SU-DHL-6 (cell line): ENCODE measurements around the gene RNF31.

ENCODE experiments used
- H2AFZ ChIP-seq: fragments of 200-600 bp; sonication (generic); 2 replicates; pipeline ENCODE4 v1.6.1; 2014; ENCODE audit warnings: low read depth, mild to moderate bottlenecking, moderate library complexity, mixed read lengths, antibody characterized with exemption, low read length; ENCODE audit not compliant: severe bottlenecking
- H3F3A ChIP-seq: fragments of 200-600 bp; shearing (Covaris generic); 2 replicates; pipeline ENCODE4 v1.6.0; 2016; ENCODE audit warnings: antibody characterized with exemption, mild to moderate bottlenecking; ENCODE audit not compliant: insufficient read depth
- H3K27ac ChIP-seq: fragments of 200-600 bp; sonication (generic); 2 replicates; pipeline ENCODE4 v1.5.1; 2016; ENCODE audit warnings: low read depth, mild to moderate bottlenecking, low read length, moderate library complexity, mixed read lengths
- H3K27me3 ChIP-seq: fragments of 200-600 bp; sonication (generic), shearing (Covaris generic); 2 replicates; pipeline ENCODE4 v1.6.0; 2014; ENCODE audit warnings: mild to moderate bottlenecking, low read length
- H3K36me3 ChIP-seq: fragments of 200-600 bp; sonication (generic); 2 replicates; pipeline ENCODE4 v1.6.1; 2014; ENCODE audit warnings: mild to moderate bottlenecking, low read length, mixed read lengths
- H3K4me2 ChIP-seq: fragments of 300-600, 200-600 bp; shearing (Covaris generic), sonication (generic); 2 replicates; pipeline ENCODE4 v1.6.0; 2014; ENCODE audit warnings: low read length, low read depth, mild to moderate bottlenecking; ENCODE audit not compliant: poor library complexity, severe bottlenecking
- H3K4me3 ChIP-seq: fragments of 200-600 bp; sonication (generic); 2 replicates; pipeline ENCODE4 v1.5.1; 2014; ENCODE audit warnings: antibody characterized with exemption, low read length, mild to moderate bottlenecking, mixed read lengths; ENCODE audit not compliant: insufficient read depth, poor library complexity, severe bottlenecking
- H3K79me2 ChIP-seq: fragments of 200-600 bp; sonication (generic); 2 replicates; pipeline ENCODE4 v1.6.1; 2014; ENCODE audit warnings: mild to moderate bottlenecking, low read length, moderate library complexity; ENCODE audit not compliant: insufficient read depth
- H3K9ac ChIP-seq: fragments of 200-600 bp; sonication (generic); 2 replicates; pipeline ENCODE4 v1.7.0; 2014; ENCODE audit warnings: mild to moderate bottlenecking, low read length
- H3K9me2 ChIP-seq: fragments of 200-600 bp; sonication (generic); replicated peaks from 2 replicates; pipeline ENCODE4 v1.6.1; 2014; ENCODE audit warnings: low read length; ENCODE audit not compliant: insufficient read depth
- H3K9me3 ChIP-seq: fragments of 200-600 bp; sonication (generic); 2 replicates; pipeline ENCODE4 v1.6.1; 2014; ENCODE audit warnings: low read length, mixed read lengths; ENCODE audit not compliant: insufficient read depth
- H4K20me1 ChIP-seq: fragments of 200-600 bp; sonication (generic); 2 replicates; pipeline ENCODE4 v1.6.1; 2014; ENCODE audit warnings: low read depth, mild to moderate bottlenecking, antibody characterized with exemption, low read length, moderate library complexity, mixed read lengths
- EZH2phosphoT487 ChIP-seq: fragments of 200-600 bp; sonication (generic), shearing (Covaris generic); conservative IDR thresholded peaks from 2 replicates; pipeline ENCODE4 v1.6.1; 2018; ENCODE audit warnings: mild to moderate bottlenecking, antibody characterized with exemption, low read length, moderate library complexity, mixed read lengths
- TF ChIP-seq, protein P1 (sequence below): fragments of 200-600 bp; sonication (generic); IDR thresholded peaks from one replicate; pipeline ENCODE4 v1.5.1; 2017; ENCODE audit warnings: antibody characterized with exemption, mild to moderate bottlenecking, low read length, moderate library complexity; ENCODE audit not compliant: insufficient read depth, poor library complexity, severe bottlenecking

The RNF31 gene

DNA sequence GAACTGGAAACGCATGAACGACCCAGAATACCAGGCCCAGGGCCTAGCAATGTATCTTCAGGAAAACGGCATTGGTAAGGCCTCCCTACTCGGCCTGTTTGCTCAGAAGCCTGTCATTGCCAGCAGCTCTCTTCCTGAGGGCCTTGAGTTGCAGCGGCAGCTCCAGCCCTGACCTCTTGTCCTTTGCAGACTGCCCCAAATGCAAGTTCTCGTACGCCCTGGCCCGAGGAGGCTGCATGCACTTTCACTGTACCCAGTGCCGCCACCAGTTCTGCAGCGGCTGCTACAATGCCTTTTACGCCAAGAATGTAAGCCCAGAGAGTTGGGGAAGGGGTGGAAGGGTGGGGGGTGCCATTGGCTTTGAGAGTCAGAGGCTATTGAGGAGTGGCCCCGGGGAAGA, 10.0 kb downstream of the RNF31 start:
- H3K9me2 ChIP-seq: no peaks in the 10 kb centered on the region
- TF ChIP-seq EZH2phosphoT487: no peak
- TF ChIP-seq, protein P1, sequence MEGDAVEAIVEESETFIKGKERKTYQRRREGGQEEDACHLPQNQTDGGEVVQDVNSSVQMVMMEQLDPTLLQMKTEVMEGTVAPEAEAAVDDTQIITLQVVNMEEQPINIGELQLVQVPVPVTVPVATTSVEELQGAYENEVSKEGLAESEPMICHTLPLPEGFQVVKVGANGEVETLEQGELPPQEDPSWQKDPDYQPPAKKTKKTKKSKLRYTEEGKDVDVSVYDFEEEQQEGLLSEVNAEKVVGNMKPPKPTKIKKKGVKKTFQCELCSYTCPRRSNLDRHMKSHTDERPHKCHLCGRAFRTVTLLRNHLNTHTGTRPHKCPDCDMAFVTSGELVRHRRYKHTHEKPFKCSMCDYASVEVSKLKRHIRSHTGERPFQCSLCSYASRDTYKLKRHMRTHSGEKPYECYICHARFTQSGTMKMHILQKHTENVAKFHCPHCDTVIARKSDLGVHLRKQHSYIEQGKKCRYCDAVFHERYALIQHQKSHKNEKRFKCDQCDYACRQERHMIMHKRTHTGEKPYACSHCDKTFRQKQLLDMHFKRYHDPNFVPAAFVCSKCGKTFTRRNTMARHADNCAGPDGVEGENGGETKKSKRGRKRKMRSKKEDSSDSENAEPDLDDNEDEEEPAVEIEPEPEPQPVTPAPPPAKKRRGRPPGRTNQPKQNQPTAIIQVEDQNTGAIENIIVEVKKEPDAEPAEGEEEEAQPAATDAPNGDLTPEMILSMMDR: no peak
- 0 out of 2 replicates have a peak, but pooled peaks cover 3% of the 10 kb centered on the region for H3F3A ChIP-seq
- H3K27ac ChIP-seq: no peak overlapping the region
- no peaks in the 10 kb centered on the region for H3K27me3 ChIP-seq
- no peak overlapping the region for H3K4me3 ChIP-seq
- no peak overlapping the region for H3K9ac ChIP-seq
- H3K79me2 ChIP-seq: peaks cover 10% of the 10 kb centered on the region; the same call in 1 of the 2 replicates
- H2AFZ ChIP-seq: no peak overlapping the region
- H3K36me3 ChIP-seq: no peaks in the 10 kb centered on the region
- H3K9me3 ChIP-seq: no peaks in the 10 kb centered on the region
- H3K4me2 ChIP-seq: no peak overlapping the region
- no peaks in the 10 kb centered on the region for H4K20me1 ChIP-seq

DNA sequence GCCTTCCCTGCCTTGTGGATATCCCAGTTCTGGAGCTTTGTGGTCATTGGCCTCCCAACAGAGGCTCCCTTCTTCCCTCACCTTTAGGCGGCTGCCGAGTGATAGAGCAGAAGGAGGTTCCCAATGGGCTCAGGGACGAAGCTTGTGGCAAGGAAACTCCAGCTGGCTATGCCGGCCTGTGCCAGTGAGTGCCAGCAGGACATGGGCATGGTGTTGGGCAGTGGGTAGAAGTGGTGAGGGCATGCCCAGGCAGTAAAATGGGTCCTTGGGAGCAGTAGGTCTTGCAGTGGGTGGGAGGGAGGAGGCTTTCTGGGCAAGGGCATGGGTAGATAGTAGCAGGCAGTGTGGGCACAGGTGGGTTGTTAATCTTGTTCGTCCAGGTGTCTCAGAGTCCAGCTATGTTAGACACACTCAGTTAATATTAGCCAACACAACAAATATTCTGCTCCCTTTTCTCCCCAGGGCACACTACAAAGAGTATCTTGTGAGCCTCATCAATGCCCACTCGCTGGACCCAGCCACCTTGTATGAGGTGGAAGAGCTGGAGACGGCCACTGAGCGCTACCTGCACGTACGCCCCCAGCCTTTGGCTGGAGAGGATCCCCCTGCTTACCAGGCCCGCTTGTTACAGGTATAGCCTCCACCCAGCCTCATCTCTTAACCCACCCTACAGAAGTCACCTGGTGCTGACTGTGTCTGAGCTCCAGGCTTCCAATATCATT, 12.6 kb downstream of the RNF31 start:
- Histone ChIP-seq H3K4me3 (no peak overlapping the region), H3K36me3 (no peaks in the 10 kb centered on the region)

DNA sequence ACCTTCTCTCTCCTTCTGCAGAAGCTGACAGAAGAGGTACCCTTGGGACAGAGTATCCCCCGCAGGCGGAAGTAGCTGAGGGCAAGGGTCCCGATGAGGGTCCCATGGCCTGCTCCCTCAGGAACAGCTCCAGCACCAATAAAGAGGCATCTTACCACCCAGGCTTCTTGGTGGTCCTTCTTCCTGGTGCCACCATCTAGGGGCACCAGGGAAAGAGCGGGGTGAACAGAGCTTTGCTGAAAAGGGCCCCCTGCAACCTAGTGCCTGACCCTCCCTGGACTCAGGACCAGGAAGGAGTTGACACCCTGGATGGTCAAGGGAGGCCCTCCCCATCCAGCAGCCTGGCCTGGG, 13.2 kb downstream of the RNF31 start:
- H3K9me2 ChIP-seq: no peaks in the 10 kb centered on the region
- peaks cover 10% of the 10 kb centered on the region; the same call in 1 of the 2 replicates for H3K79me2 ChIP-seq
- H3K27ac ChIP-seq: peak overlapping the region; percentile 32; the same call in 1 of the 2 replicates
- H3K36me3 ChIP-seq: no peaks in the 10 kb centered on the region
- H3K27me3 ChIP-seq: no peaks in the 10 kb centered on the region
- H4K20me1 ChIP-seq: no peaks in the 10 kb centered on the region
- no peak overlapping the region for H2AFZ ChIP-seq
- TF ChIP-seq EZH2phosphoT487: no peak
- TF ChIP-seq, protein P1: no peak
- H3K9me3 ChIP-seq: no peaks in the 10 kb centered on the region
- H3F3A ChIP-seq: 0 out of 2 replicates have a peak, but pooled peaks cover 3% of the 10 kb centered on the region
- H3K9ac ChIP-seq: peak overlapping the region; percentile 74; the same call in 1 of the 2 replicates
- H3K4me2 ChIP-seq: no peak overlapping the region
- H3K4me3 ChIP-seq: no peak overlapping the region

More for the DNA sequence above, 12.6 kb downstream of the RNF31 start:
- Histone ChIP-seq H2AFZ (no peak overlapping the region), H4K20me1 (no peaks in the 10 kb centered on the region), H3K9ac (no peak overlapping the region), H3K27me3 (no peaks in the 10 kb centered on the region), H3K4me2 (no peak overlapping the region), H3K9me2 (no peaks in the 10 kb centered on the region), H3K27ac (no peak overlapping the region), H3K79me2 (peaks cover 10% of the 10 kb centered on the region; the same call in 1 of the 2 replicates), H3K9me3 (no peaks in the 10 kb centered on the region), H3F3A (0 out of 2 replicates have a peak, but pooled peaks cover 3% of the 10 kb centered on the region)
- TF ChIP-seq, protein P1: no peak
- TF ChIP-seq EZH2phosphoT487: no peak
